ENCODE results near the gene AGFG1.

Gene AGFG1

DNA sequence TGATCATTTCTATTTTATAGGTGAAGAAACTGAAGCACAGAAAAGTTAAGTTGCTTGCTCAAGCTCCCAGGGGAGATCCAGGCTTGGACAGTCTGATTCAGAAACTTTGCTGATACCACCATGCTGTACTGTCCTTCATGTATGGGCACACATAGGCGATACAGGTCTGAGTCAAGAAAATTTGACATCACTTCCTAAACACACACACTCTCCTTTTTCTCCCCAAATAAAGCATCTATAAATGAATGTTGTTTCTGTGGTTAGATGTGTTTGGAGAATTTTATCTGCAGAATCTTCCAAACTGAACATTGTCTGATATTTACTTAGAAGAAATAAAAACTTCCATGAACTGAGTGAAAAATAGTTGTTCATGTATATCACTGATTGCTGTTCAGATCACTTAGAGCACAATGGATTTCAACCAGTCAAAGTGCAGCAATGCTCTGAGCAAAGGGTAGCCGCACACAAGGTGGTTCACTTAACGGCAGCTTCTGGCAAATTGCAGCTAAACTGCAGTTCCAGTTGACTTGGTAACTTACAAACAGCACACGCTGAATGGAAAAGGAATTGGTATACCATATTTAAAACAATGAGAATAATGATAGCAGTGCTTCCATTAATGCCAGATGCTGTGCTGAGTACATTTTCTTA, 10.0 kb upstream of the AGFG1 start:
- DNase-seq = no peak

DNA sequence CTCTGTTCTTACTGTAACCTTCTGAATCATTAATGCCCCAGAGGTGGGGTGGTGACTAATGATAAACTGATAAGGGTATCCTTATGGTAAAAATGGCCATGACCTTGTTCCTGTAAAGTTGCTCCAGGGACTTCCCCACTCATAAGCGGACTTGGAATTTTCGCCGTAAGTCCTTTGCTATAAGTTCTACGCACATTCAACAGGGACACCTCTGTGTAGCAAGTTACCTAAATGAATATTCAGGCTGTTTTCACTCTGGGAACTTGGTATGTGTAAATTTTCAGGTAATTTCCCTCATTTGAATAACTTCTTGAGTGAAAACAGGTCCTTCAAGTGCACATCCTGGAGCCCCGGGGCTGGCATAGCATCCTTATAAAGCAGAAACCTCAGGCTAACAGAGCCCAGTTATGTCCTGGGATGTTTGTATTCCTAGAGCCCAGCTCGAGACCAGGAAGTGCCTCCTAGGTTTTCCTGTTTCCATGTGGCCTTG, 9.4 kb upstream of the AGFG1 start:
- no peak for DNase-seq

DNA sequence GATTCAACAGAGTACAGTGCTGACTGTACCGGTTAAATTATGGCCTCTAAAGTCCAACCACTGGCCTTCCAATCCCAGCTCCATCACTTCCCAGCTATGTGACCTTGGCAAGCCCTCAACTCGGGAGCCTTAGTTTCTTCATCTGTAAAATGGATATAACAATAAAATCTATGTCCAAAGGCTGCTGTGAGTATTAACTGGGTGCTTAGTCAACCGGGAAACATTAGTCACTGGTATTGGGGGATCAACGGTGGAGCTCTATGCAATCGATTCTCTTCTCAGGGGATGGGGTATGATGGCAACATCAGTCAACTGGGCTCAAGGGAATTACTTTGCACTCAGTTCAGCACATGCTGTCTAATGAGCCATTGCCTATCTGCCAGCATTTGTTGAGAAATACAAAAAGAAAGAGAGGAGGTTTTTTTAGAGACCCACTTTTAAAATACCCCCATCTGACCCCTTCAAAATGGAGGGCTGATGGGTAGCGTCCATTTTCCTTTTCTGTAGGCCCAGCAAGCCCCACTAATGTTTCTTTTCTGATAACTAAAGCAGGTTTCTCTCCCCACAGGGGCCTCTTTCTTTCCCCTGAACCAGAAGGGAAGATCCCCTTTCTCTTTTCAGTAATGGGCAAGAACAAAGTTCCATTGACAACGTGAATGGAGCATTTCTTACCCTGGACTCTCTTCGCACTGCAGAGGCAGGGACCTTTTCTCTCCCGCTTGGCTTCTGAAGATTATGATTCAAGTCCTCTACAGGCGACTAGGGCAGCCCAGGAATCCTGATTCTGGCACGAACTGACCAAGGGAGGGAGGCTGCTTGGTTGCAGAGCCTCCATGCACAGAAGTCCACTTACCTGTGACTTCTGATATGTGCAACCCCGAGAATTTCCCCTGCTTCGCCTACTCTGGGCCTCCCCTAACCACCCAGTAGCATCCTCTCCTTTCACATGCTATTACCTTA, 8.7 kb upstream of the AGFG1 start:
- DNase-seq = peak in 3 of 51 donors; percentile 1 to 7 (median 6)

DNA sequence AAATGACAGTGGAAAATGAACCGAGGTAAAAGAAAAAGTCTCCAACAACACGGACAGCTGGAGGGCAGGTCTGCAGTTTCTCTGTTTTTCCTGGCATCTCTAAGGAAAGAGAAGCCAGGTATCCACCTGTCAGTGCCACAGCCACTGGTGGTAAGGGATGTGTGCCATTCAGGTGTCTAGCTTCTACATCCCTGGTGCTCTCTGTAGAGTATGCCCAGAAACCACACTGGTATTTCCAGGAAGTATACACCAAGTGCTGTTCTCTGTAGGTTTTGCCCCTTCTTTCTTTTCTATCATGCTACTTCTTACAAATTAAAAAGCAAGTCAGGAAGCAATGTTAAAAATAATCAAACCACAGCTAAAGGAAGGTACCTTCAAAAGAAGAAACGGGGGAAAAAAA, 7.6 kb upstream of the AGFG1 start:
- no peak for DNase-seq

DNA sequence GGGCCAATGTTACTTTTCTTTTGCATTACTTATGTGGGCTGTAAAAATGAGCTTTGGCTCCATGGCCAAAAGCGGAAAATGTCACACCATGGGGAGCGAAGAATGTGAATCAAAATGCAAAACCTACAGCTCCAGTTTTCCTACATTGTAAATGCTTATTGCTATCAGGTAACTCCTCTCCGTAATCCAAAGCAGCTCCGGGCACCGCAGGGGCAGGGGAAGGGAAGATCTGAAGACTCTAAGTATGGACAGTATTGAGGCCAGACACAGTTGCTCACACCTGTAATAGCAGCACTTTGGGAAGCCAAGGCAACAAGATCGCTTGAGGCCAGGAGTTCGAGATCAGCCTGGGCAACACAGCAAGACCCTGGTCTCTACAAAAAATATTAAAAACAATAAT, 7.1 kb upstream of the AGFG1 start:
- no peak for DNase-seq

DNA sequence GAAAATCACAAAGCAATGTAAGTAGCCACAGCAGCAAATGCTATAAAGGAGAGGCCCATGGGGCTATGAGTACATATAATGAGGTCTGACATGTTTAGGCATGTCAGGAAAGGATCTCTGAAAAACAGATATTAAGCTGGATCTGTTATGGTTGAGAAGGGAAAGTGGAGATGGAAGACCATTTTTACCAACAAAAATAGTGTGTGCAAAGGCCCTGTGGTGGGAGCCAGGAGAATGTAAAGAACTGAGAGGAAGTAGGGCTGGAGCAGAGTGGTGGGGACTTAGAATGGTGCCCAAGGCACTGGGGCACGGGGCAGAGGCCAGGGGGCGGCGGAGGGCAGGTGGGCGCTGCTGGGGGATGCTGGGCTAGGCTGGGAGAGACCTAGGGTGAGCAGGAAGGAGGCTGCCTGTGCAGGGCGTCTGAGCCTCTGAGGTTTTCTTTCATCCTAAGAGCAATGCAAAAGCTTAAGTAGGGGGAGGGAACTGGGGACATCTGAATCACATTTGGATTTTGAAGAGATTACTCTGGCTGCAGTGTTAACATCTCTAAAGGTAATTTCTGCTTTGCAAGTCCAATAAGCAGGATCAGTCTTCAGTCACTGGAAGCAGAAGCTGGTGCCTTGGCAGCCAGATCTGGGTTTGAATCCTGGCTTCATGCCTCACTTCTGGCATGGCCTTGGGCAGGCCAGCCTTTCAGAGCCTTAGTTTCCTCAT, 4.9 kb upstream of the AGFG1 start:
- DNase-seq = no peak

DNA sequence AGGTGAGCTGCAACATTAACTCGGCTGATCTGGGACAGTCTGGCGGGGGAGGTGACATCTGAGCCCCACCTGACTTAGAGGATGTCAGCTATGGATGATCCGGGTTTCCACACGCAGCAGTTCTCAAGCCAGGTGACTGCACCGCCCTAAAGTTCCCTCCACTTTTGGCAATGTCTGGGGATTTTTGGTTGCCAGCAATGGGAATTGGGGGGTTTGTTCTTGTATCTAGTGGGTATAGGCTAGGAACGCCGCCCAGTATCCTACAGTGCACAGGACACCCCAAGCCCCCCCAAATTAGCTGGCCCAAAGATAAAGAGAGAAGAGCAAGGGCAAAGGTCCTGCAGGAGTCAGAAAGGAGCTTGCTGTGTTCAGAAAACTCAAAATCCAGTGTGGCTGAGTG, 544 bp upstream of the AGFG1 start:
- no peak for DNase-seq

DNA sequence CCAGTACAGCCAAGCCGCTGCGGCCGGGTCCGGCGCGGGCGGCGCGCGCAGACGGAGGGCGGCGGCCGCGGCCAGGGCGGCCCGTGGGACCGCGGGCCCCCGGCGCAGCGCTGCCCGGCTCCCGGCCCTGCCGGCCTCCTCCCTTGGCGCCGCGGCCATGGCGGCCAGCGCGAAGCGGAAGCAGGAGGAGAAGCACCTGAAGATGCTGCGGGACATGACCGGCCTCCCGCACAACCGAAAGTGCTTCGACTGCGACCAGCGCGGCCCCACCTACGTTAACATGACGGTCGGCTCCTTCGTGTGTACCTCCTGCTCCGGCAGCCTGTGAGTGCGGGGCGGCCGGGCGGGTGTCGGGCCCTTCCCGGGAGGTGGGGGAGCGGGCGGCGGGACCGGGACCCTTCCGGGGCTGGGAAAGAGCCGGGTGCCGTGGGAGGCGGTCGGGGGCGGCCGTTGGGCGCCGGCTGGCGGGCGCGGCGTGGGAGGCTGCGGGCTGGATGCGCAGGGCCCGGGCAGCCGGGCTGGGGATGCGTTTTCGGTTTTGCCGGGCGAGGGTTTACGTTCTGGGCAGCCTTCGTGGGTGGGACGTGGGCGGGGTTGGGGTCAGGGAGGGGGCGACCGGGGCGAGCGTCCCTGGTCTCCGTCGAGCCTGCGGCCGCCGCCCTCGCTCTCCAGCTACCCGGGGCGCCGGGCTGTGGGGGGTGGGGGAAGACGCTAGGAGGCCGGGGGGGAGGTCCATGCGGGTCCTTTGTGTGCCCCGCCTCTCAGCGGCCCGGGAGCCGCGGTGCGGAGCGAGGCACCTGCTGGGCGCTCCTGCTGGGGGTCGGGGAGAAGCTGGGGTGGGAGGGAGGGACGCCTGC, 537 bp downstream of the AGFG1 start:
- peak in 28 of 51 donors; percentile 4 to 62 (median 34) for DNase-seq

DNA sequence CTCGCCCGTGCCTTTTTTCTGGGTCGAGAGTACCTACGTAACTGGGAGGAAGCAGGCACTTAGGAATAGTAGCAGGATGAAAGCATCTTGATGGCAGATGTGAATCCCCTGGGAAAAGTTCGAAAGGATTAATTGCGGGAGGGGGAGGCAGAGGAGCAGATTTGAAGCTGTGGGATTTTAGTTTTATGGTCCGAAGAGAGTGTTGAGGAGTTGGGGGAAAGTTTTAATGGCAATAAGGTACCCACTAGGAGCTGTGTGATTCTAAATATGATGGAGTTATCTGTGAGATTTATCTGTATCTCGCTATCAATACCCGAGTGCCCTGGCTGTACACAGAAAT, 1.1 kb downstream of the AGFG1 start:
- no peak for DNase-seq

DNA sequence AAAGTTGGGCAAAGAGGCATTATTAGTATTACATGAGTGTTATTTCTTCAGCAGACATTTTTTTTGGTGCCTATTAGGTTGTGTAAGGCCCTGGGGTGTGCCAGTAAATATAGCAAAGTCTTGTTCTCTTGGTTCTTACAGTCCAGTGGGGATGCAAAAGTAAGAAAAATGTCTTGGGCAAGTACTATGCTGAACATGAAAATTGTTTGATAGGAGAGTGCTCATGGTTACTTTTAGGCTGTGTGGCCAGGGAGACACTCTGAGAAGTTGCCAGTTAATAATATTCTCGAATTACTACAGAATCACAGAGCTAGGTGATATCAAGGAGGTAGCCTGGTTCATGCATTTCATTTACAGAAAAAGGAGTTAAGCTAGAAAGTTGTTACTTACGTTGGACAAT, 1.9 kb downstream of the AGFG1 start:
- DNase-seq = no peak

DNA sequence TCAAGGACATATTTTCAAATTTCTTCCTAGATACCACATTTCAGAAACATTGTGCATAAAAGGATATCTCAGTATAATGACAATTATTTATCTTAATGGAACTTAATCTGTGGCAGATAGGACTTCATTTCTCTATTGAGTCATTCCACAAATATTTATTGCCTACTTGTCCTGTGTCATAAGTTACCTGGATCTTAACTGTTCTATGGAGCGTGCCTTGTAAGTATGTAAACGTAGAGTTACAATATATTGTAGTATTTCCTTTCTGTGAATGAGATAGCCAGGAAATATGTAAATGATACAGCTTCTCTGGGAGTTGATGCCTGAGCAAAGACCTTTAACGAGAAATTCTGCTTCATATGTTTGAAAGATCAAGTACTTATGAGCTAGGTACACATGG, 2.5 kb downstream of the AGFG1 start:
- DNase-seq = no peak

DNA sequence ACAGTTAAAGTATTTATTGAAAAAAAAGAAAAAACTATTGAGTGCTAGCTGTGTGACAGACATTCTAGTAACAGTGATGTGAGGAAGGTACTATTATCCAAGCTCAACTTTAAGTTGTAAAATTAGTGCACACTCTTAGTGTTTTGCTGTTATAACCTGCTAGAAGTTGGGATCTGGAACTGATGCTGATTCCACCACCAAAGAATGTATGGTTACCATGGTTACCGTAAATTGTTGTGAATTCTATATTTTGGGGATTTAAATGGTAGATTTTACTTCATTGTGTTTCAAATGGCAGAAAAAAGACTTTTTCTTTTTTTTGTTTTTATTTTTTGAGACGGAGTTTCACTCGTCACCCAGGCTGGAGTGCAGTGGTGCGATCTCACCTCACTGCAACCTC, 5.3 kb downstream of the AGFG1 start:
- DNase-seq = no peak

DNA sequence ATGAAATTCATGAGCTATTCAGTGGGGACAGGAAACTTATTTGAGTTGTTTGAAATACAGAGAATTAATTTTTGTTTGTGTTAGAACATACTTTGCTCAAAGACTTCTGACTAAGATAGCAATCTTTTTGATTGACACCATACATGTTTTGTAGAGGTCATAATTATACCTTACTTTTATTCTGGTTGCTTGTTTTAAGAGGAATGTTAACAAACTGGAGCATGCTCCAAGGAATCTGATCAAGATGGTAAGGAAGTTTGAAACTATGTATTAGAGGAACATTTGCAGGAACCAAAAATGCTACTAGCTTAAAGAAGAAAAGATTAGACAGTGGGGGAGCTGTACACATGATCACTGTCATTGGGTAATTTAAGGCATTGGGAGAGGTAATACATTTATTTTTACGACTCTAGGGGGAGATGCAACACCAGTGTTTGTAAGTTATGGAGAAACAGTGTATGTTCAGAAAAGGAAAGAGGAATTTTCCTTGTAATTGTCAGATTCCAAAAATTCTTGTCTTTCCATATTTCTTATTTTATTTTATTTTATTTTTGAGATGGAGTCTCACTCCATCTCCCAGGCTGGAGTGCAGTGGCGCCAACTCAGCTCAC, 8.0 kb downstream of the AGFG1 start:
- DNase-seq = no peak

DNA sequence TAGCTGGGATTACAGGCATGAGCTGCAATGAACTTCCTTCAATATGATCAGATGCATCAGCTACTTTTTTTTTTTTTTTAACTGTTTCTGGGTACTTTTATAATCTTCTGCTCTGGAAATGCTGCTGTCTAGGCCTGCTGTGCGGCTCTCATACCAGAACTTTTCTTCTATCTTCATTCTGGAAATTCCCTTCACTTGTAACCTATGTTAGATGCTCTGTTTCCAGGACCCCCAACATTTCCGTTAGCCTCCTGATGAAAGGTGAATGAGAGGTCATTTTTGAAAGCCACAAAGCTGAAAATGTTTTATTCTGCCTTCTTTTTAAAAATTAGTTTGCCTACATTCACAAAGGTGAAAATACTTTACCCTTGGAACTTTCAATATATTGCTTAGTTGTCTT, 8.6 kb downstream of the AGFG1 start:
- no peak for DNase-seq

DNA sequence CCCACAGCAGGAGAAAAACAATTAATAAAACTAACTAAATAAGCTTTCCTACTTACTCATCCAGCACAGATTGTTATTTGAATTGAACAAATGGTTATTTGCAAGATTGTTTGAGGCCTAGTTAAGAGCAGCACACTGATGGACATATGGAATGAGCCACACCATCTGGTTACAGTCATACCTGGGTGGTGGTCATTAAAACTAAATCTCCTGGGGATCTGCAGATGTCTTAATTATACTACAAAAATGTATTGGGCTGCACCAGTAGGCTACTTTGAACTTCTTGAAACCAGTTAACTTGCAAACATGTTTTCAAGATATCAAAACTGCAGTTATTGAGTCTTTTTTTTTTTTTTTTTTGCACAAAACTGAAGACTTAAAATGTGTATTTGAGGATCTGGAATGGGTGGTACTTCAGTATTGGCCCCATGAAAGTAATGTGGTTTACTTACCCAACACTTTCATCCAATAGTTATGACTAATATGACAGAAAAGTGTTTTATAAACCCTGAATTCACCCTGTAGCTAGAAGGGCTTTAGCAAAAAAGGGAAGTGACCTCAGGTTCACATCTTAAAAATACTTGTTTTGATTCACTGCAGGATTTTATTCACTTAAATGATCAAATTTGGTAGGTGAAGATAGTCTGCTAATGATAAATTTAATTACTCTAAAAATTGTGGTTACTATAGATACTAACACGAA, 10.8 kb downstream of the AGFG1 start:
- DNase-seq = no peak

DNA sequence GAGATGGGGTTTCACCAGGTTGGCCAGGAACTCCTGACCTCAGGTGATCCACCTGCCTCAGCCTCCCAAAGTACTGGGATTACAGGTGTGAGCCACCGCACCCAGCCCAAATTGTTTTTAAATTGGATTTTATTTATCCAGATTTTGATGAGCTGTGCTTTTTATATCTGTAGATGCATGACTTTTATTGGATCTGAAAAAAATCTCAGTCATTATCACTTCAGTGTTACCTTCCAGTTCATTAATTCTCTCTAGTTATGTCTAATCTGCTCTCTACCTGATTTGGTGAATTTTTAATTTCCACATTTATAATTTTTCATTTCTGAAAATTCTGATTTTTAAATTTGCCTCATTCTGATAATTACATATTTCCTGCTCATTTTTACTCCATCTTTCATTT, 13.5 kb downstream of the AGFG1 start:
- no peak for DNase-seq

DNA sequence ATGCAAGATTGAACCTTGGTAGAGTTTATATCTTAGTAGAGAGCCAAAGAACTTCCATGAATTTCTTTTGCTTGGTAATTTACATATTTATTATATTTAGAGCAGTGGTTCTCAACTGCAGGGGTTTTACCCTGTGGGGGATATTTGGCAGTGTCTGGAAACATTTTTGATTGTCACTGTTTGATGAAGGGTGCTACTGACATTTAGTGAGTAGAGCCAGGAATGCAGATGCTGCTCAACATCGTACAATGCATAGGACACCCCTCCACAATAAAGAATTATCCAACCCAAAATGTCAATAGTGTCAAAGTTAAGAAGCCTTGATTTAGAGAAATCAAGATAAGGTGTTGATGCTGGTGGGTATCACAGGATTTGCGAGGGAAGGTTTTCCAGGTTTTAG, 14.7 kb downstream of the AGFG1 start:
- no peak for DNase-seq

DNA sequence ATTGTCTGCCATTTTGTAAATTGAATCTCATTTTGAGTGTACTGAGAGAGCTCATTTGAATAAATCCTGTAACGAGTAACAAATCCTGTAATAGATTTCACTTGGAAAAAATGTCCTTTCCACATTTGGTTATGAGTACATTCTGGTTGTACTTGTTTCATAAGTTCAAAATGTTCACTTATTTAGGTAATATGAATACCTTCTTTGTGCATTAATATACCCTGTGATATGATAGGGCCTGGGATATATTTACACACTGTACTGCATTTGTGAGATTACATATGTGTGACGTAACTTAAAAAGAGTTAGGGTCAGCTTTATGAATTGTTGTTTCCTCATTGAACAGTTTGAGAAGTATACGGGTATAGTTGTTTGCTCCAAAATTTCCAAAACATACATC, 16.1 kb downstream of the AGFG1 start:
- no peak for DNase-seq

DNA sequence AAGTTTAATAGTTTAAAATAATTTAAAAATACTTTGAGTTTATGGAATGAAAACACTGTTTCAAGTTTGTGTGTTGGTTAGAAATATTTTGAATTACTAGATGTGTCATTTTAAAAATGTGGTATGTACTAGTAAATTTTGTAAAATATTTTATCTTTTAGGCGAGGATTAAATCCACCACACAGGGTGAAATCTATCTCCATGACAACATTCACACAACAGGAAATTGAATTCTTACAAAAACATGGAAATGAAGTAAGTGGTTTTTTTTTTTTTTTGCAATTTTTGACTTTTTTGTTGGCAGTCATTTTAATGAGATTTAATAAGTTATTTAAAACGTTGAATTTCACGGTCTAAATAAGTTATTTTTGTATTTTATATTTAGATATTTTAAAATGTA, 19.4 kb downstream of the AGFG1 start:
- DNase-seq = no peak

DNA sequence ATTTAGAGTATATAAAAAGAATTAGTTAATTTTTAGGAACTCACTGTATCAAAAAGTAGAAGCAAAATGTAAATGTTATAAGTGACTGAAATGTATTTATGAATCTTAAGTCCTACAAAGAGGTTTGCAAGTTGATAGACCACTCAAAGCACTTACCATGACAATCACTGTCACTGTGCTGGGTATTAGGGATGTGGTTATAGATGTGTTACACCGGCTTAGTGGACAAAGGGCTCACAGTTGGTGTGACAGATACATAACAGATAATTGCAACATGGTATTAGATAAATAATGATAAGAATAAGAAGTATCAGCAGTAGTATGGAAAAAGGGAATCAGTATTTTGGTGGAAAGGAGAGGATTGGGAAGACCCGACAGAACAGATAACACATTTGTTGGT, 21.6 kb downstream of the AGFG1 start:
- no peak for DNase-seq
